Measurements from ENCODE around the gene SBNO2. TPM values are rescaled to one million over a fixed set of nuclear protein-coding genes. Genes with fewer than 3 reads are reported as not detected.

Gene SBNO2
- total and polyA plus RNA-seq, 2 of the 4 experiments (the other 2 are of a cell fraction): 13.4 to 40.5 TPM

DNA sequence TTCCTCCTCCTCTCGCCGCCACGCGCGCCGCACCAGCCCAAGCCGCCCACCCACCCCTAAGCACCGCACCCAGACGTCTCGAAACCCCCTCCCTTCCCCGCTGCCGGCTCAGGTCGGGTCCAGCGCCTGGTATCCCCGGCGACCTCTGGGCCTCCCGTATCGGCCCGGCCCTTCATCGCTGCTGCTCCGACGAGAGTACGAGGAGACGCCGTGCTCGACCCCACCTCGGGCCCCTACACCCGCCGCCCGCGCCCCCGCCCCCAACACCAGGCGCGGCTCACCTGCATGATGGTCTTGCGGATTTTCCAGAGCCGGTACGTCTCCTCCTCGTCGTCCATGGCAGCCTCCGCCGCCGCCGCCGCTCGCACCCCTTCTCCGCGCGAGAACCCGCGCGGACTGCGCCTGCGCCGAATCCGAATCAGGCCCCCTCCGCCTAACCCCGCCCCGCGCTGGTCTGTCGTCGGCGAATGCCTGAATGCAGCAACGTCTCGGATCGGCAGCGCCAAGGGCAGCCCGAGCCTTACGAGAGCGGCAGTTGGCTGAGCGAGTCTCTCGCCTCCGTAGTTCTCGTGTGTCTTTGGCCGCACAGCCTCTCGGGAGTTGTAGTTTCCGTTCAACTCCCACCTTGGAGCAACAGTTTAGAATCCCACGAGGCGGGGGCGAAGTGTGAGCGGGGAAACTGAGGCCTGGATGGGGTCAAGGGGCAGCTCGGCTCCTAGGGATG lies 78.9 kb downstream of the SBNO2 start, which contains the start of gene POLR2E:
Gene POLR2E, minus strand, starts transcription at position 398 of the 724 bp plus-strand sequence. Its CDS starts 60 bp downstream, at position 338.
- H3K4ac ChIP-seq (ENCODE audit: low read depth, low read length): peak within 1 kb of the TSS; percentile 75
- WGBS, 2 experiments (ENCODE audit: extremely low coverage in 2 of 2, insufficient read length in 1 of 2): 0% methylated on average over 56 of the region's 81 CpGs; no CpG with 5 or more reads in 1 of the 2 experiments
- H2BK5ac ChIP-seq (ENCODE audit: low read depth, low read length, poor library complexity, severe bottlenecking): peak within 1 kb of the TSS; percentile 20
- H3K9me3 ChIP-seq (ENCODE audit: control insufficient read depth, insufficient read depth, low read length): peaks cover 3% of the 10 kb centered on the region
- H2AFZ ChIP-seq (replicated peaks; ENCODE audit: low read length, poor library complexity): peak within 1 kb of the TSS; percentile 89
- H3K9me1 ChIP-seq (ENCODE audit: insufficient read depth, low read length): peaks cover 13% of the 10 kb centered on the region
- H3K36me3 ChIP-seq (ENCODE audit: control insufficient read depth, insufficient read depth, low read length): peaks cover 19% of the 10 kb centered on the region; the same call in 1 of the 2 replicates
- H3K4me2 ChIP-seq (ENCODE audit: low read depth, low read length): peak within 1 kb of the TSS; percentile 78
- intact Hi-C loops (cut with micrococcal nuclease): loop anchor here (2.0 kb wide), 1 partner anchor 54 kb away; the partner anchor contains the start of gene ABCA7
- in situ Hi-C loops (cut with MboI; ENCODE audit: low sequenced_read_pairs): no loop called here
- peak within 1 kb of the TSS; percentile 84 for H3K14ac ChIP-seq (replicated peaks; ENCODE audit: low read depth, low read length)
- H2AK5ac ChIP-seq (ENCODE audit: low read depth, low read length): peak within 1 kb of the TSS; percentile 95
- peaks cover 23% of the 10 kb centered on the region for H4K20me1 ChIP-seq (ENCODE audit: insufficient read depth, low read length)
- peak within 1 kb of the TSS; percentile 95 for H3K9ac ChIP-seq (ENCODE audit: low read depth, low read length)
- H2BK120ac ChIP-seq (ENCODE audit: low read depth, low read length): peak within 1 kb of the TSS; percentile 75; the same call in 1 of the 2 replicates
- H4K5ac ChIP-seq (ENCODE audit: low read depth, low read length): peak within 1 kb of the TSS; percentile 28
- peaks cover 12% of the 10 kb centered on the region for H3K4me1 ChIP-seq (ENCODE audit: control insufficient read depth, insufficient read depth, low read length)
- peak within 1 kb of the TSS; percentile 96 for H2AK9ac ChIP-seq (replicated peaks; ENCODE audit: low read depth, low read length, poor library complexity)
- BruUV-seq (replicated peaks): no TSS peak
- dilution Hi-C loops (cut with HindIII; ENCODE audit: low sequenced_read_pairs, unreplicated experiment): no loop called here
- ChIA-PET POLR2A (ENCODE audit: unreplicated experiment) (no interaction called here), CTCF (no interaction called here)
- H4K8ac ChIP-seq (ENCODE audit: low read depth in 2 of 2, low read length in 2 of 2): peak within 1 kb of the TSS in 1 of 2 experiments; percentile 91; a peak in 3 of 4 replicates
- peaks cover 3 to 35% of the 10 kb centered on the region in 2 experiments; a peak in 2 of 4 replicates for H3K79me1 ChIP-seq (ENCODE audit: low read depth in 1 of 2, low read length in 2 of 2)
- peak; percentile 99 for ATAC-seq (ENCODE audit: low read depth)
- peak within 1 kb of the TSS; percentile 66 for H3K56ac ChIP-seq (ENCODE audit: extremely low read depth, insufficient read depth, low read length)
- peak; percentile 98 for DNase-seq
- H3K23ac ChIP-seq (ENCODE audit: low read depth, low read length): peak within 1 kb of the TSS; percentile 87
- peak within 1 kb of the TSS; percentile 57 for H3K27ac ChIP-seq (ENCODE audit: insufficient read depth, low read length)
- 0 out of 3 replicates have a peak within 1 kb of the TSS, but pooled peaks have one; percentile 1 for H2BK15ac ChIP-seq (ENCODE audit: low read depth, low read length)
- no peak within 1 kb of the TSS for H2BK20ac ChIP-seq (ENCODE audit: low read depth, low read length)
- H3K27me3 ChIP-seq (ENCODE audit: control insufficient read depth, insufficient read depth, low read length): no peaks in the 10 kb centered on the region
- TF ChIP-seq POLR2A (IDR thresholded peaks at IDR 0.05; ENCODE audit: low read depth, low read length) (peak; percentile 68; the same call in 1 of the 2 replicates), CHD1 (IDR thresholded peaks at IDR 0.05; ENCODE audit: low read depth, low read length) (no peak), MAZ (IDR thresholded peaks at IDR 0.05; ENCODE audit: borderline replicate concordance, low read depth, low read length) (peak; percentile 87; the same call in 1 of the 2 replicates), RAD21 (IDR thresholded peaks at IDR 0.05; ENCODE audit: low read length) (peak; percentile 19; the same call in 1 of the 2 replicates)
- peak within 1 kb of the TSS; percentile 29; the same call in 1 of the 2 replicates for H4K91ac ChIP-seq (ENCODE audit: insufficient read depth, low read depth, low read length)
- peak within 1 kb of the TSS; percentile 97 for H3K4me3 ChIP-seq (ENCODE audit: insufficient read depth, low read depth, low read length)
- no peak within 1 kb of the TSS for H3K18ac ChIP-seq (ENCODE audit: low read depth, low read length)

All from IMR-90 (cell line).